Stimulated activated CD4-positive, alpha-beta T cell treated with anti-CD3 and anti-CD28 coated beads, TNF-alpha, amount 100 ng/mL, for 1 hour (primary cell): ENCODE results near the gene ZMYM2.

ENCODE experiments used
- DNase-seq, 3 donors: peaks; one replicate each; pipeline ENCODE4 v3.0.0-alpha.2; 2020; ENCODE audit warnings: low read depth in 3 of 3, low spot score in 1 of 3

ZMYM2 gene

DNA sequence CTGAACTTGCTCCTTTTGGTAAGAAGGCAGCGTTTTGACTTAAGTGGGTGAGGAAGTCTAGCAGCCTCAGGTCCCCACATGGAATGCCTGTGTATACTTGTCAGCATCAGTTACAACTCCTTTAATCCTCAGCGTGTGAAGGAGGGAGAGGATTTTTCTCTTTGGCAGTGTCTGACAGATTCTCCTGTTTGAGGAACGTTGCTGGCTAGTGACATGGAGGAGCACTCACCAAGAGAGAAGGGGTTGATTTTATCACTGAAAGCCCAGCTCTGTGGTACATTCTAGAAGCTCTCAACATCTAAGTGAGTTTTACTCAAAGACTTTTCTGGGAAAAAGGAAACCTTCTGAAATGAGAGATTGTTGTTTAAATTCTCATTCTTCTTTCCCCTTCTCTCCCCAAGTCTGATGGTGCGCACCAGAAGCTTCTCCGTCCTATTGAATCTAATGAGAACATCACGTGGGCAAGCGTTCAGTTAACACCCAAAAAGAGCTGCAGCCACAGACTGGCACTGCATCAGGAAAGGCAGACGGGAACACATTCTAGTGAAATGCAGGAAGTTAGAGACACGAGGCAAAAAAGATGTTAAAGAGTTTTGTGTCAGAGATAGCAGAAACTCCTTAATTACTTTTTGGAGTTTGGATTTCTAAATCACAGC, 144.1 kb downstream of the ZMYM2 start:
- no peak for DNase-seq

DNA sequence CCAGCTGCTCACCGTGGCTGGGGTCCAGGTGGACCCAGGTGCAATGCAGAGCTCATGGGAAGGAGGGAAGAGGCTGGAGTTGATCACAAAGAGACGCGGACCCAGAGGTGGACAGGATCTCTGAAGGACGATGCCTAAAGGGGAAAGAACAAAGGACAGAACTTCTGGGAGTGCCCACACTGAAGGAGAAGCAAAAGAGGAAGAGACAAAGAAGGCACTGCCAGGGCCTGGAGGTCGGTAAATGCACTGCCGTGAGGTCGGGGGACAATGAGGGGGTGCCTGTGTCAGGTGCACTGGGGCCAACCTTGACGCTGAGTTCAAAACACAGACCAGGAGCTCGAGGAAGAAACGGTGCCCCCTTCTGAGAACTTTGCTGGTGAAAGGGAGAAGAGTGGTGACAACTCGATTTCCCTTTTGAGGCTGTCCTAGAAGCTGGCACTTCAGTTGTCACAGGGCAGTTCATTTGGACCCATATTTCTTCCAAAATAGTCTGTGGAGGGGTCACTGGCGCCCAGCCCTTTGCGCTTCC, 146.7 kb downstream of the ZMYM2 start:
- no peak for DNase-seq

DNA sequence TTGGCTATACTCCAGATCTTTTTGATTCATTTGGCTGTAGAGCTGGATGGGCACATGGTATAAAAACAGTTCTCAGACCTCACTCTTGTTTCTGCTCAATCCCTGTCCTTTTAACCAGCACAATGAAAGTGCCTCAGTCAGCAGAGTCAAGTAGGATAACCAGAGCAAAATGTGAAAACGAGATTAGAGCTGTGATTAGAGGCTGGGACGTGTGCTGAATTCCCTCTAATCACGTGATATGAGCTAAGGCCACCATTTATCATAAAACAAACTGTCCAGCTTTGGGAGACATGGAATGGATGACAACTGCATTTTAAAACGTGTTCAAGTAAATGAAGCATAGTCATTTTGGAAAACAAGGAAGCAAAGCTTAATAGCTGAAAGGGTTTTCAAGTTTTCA, 148.2 kb downstream of the ZMYM2 start:
- no peak for DNase-seq

GRCh38 chr13:20109037-20109436, 150.5 kb downstream of the ZMYM2 start:
- DNase-seq: no peak

GRCh38 chr13:20114066-20114610, 155.6 kb downstream of the ZMYM2 start:
- DNase-seq: no peak

- DNase-seq: no peak
Observed at GRCh38 chr13:20116213-20116612, 157.7 kb downstream of the ZMYM2 start.

DNA sequence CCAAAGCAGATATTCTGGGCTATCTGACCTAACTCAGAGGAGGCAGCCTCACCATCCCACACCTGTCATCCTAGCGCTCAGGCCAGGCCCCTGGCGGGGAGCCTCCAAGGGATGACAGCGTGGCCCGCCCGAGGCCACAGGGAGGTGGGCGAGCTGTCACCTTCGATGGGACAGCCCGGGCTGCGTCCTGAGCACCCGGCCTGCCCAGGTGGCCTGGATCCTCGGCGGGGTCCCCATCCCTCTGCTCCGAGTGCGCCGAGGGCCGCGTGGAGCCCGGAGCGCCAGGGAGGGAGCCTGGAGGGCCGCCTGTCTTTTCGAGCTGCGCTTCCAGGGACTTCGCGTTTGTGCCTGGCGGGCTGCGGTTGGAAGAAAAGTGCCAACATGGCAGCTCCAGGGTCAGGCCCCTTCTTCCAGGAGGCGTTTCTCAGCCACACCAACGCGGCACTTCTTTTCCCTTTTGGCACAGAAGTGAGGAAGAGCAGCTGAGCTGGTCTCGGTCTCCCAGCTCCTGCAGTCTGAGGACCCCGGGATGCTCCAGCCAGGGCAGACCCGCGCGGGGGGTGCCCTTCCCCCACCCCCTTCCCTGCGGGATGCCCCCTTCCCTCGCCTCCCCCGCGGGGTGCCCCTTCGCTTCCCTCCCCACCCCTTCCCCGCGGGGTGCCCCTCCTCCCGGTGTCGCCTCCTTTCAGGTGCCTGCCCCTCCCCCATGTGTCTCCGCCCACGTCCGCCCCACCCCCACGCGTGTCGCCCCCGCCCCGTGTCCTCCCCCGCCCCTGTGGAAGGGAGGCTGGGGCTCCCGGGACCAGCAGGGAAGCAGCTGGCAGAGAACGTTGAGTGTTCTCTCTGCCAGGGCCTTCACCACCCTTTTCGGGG, 160.0 kb downstream of the ZMYM2 start:
- DNase-seq: peak in 1 of 3 donors; percentile 39

DNA sequence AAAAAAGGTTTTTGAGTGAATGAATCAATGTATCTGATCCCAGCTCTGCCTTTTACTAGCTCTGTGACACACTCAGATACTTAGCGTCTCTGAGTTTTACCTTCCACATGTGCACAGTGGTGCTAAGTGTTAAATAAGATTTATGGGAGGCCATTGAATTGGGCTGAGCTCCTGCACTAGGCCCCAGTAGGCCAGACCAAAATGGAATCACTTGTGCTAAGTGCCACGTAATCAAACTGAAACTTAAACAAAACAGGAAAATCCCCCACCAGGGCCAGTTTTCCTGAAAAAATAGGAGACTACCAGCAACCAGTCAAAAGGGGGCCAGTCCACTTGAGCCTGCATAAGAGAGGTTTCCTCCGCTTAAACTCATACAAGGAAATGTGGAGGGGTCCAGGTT, 161.4 kb downstream of the ZMYM2 start:
- no peak for DNase-seq

DNA sequence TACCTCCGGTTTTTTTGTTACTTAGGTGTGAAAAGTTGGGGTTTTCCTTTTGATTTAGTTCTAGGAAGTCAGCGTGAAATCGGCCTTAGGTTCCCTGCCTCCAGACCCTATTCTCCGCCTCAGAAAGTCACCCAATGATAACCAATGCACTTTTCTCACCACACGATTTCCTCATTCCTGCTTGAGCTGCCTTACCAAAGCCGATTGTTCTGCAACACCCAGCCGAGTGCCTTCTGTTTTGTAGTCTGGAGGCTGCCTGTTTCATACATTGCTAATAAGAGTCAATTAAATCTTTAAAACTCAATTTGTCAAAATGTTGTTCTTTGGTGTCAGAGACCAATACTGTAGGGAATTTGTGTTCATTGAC, 162.6 kb downstream of the ZMYM2 start:
- DNase-seq: no peak

DNA sequence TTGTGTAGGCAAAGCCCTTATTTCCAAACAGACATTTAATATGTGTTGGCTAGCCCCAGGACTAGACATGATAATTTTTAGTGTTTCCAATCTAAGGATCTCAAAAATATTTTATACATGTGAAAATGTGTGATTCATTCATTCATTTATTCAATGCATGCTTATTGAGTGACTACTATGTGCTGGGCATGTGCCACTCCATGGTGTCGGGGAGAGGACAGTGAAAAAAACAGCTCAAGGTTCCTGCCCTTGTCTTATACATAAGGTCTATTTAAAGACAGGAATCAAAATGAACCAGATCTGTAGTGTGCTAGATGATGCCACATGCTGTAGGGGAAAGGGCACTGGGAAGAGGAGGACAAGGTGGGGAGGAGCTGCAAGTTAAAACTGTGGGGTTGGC, 165.8 kb downstream of the ZMYM2 start:
- no peak for DNase-seq

GRCh38 chr13:20125129-20125782, 166.7 kb downstream of the ZMYM2 start:
- DNase-seq: no peak

DNA sequence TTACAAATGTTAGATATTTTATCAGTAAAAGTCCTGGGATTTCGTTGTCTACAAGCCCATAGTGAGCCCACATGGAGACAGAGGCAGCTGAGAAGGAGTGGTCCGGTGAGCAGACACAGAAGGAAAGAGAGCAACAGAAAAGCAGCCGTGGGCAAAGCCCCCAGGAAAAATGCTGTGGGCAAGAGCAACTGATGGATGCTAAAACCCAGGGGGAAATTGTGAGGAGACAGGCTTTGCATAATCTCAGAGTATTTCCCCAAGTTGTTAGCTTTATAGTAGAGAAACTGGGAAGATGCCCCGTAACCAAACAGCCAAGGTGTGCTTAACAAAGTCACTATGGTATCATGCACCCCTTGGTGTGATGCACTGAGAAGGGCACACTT, 167.2 kb downstream of the ZMYM2 start:
- DNase-seq: no peak

DNA sequence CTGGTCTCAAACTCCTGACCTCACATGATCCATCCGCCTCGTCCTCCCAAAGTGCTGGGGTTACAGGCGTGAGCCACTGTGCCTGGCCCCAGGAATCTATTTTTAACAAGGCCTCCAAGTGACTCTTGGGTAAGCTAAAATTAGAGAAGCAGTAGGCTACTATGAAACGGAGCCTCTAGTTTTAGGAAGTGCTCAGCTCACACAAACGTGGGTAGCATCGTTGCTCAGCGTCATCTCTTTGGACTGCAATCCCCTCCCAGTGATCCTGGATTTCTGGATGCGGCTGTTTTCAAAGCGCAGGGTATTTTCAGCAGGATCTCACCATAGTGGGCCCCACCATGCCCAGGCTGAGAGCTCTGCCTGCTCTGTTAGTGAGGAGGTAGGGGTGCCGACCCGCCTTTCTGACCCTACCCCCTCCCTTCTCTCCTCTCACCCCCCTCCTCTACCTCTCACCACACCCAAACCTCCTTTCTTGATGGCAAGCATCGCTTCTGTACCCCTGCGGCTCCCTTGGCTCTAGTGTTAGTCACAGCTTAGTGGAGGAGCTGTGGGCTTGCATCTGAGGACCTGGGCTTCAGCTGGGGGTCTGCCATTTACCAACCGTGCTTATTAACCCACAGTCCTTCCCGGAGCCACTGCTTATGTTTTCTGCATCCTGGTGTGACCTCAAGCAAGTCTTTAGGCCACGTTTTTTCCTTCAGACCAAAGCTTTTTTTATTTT, 168.2 kb downstream of the ZMYM2 start:
- DNase-seq: no peak

DNA sequence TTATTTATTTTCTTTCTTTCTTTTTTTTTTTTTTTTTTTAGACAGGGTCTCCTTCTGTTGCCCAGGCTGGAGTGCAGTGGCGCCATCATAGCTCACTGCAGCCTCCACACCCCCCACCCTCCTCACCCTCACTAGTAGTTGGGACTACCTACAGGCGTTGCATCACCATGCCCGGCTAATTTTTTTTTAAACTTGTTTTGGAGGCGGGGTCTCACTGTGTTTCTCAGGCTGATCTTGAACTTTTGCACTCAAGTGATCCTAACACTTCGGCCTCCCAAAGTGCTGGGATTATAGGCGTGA, 168.7 kb downstream of the ZMYM2 start:
- DNase-seq: no peak

DNA sequence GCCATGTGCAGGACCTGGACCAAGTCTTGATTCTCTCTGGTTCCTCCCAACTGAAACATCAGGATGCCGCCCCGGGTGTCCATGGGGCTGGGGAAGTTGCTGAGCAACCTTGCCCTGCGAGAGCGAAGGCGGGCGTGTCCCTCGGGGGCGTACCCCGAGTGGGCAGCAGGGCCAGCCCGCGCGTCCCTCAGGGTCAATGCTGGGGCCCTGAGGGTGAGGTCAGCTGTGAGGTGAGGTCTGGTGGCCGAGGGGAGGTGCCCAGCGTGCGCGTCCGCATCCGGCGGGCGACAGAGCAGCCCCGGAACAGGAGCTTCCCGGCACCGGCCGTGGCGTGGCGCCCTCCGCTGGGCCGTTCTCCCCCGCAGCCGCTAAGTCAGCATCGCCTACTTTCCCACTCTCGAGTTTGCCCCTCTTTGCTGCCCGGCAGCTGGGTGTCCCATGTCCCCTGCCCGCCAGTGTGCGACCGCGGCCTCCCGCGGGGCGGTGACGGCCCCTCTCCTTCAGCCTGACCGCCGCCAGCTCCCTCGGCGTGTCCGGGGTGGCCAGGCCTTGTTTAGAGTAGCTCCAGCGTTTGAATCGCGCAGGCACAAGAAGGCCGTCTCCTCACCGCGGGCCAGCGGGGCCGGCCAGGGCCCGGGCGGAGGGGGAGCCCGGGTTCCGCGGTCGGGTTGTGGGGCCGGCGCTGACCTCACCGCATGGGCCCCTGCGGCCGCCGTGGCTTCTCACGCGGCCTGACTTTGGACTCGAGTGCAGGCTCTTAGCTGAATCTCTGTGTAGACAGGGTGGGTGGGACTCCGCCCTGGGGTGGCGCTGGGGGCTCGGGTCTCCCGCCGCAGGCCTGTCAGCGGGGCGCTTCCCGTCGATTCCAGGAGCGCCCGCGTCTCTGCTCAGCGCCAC, 169.3 kb downstream of the ZMYM2 start:
- no peak for DNase-seq

- no peak for DNase-seq
Observed at GRCh38 chr13:20128459-20128931, 170.0 kb downstream of the ZMYM2 start.

DNA sequence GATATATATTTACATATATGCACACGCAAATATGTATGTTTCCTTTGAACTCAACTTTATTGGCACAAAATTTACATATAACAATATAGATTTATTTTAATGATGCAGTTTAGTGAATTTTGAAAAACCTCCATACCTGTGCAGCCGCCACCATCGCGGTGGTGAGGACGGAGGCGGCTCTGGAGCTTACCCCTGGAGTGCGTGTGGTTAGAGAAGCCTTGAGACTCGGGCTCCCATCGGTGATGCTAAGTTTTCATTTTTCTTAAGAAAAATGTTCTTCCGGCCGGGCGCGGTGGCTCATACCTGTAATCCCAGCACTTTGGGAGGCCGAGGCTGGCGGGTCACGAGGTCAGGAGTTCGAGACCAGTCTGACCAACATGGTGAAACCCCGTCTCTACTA, 170.5 kb downstream of the ZMYM2 start:
- no peak for DNase-seq

DNA sequence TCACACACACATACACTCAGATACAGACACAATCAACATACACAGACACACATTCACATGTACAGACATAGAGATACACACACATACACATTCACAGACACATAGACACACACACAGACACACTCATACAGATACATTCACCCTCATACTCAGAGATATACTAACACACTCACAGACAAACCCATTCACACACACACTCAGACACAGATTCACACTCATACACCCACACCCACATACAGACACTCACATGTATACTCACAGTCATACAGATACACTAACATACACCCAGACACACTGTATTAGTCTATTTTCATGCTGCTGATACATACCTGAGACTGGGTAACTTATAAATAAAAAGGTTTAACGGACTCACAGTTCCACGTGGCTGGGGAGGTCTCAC, 171.5 kb downstream of the ZMYM2 start:
- DNase-seq: no peak

DNA sequence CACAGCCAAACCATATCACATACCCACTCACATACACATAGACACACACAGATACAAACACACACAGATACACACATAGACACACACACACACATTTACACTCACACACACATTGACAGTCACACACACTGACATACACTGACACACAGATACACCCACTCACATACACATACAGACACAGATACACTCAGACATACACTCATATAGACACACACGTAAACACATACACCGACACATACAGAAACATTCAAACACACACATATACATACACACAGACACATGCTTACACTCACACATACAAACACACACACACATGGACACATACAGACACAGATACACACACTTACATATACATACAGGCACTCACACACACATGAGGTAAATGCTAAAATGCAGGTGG, 172.1 kb downstream of the ZMYM2 start:
- DNase-seq: no peak
